HEK293 (cell line): ENCODE results near the gene PDXK.

Experiments
- CTCF ChIA-PET: fragments of 350-600 bp; formaldehyde crosslinking; extraction: SDS; loops from one replicate; lab custom pipeline; 2021; ENCODE audit warnings: antibody characterized with exemption; lab: Yijun Ruan, JAX
- POLR2A ChIA-PET: fragments of 300-600 bp; formaldehyde crosslinking; extraction: SDS; loops from one replicate; lab custom pipeline; 2020; ENCODE audit warnings: antibody characterized with exemption, inconsistent platforms; lab: Yijun Ruan, JAX
- H3K27ac ChIP-seq: fragments of 200-500 bp; sonication (Bioruptor generic); 2 replicates; pipeline ENCODE4 v1.5.1; 2014; ENCODE audit warnings: low read depth, low read length, control low read depth, inconsistent platforms; ENCODE audit errors: extremely low read depth
- H3K36me3 ChIP-seq, 2 experiments: fragments of 200-500 bp in 1 of 2; sonication (Bioruptor generic) in 1 of 2; 1 replicate in 1 of 2; 2 replicates in 1 of 2; pipeline ENCODE4 v1.5.1; 2014 to 2017; ENCODE audit warnings: inconsistent platforms in 2 of 2, low read length in 2 of 2; ENCODE audit not compliant: control insufficient read depth in 2 of 2, insufficient read depth in 1 of 2
- H3K4me1 ChIP-seq: fragments of 200-500 bp; sonication (Bioruptor generic); 2 replicates; pipeline ENCODE4 v1.5.1; 2014; ENCODE audit warnings: mild to moderate bottlenecking, low read length, inconsistent platforms; ENCODE audit not compliant: control insufficient read depth, insufficient read depth
- H3K4me3 ChIP-seq: 2 replicates; pipeline ENCODE4 v1.5.1; 2011; ENCODE audit warnings: low read depth, mild to moderate bottlenecking, control low read depth, low read length, moderate library complexity
- H3K9me3 ChIP-seq: fragments of 200-500 bp; sonication (Bioruptor generic); 2 replicates; pipeline ENCODE4 v1.5.1; 2014; ENCODE audit warnings: low read depth, low read length, inconsistent platforms; ENCODE audit not compliant: control insufficient read depth, insufficient read depth
- GFI1B ChIP-seq: fragments of 450-650 bp; formaldehyde crosslinking; IDR thresholded peaks from 2 replicates; pipeline ENCODE4 v1.5.1; 2016; ENCODE audit warnings: missing biosample characterization, missing genetic modification characterization
- GLIS2 ChIP-seq: fragments of 450-650 bp; formaldehyde crosslinking; IDR thresholded peaks from 2 replicates; pipeline ENCODE4 v1.5.1; 2016; ENCODE audit warnings: missing biosample characterization, missing genetic modification characterization
- HOXA7 ChIP-seq: sonication (generic); formaldehyde crosslinking; IDR thresholded peaks from 2 replicates; pipeline ENCODE4 v1.8.1; 2022; ENCODE audit warnings: missing genetic modification reagents, borderline replicate concordance
- KLF8 ChIP-seq: fragments of 450-650 bp; formaldehyde crosslinking; IDR thresholded peaks from 2 replicates; pipeline ENCODE4 v1.5.1; 2016; ENCODE audit warnings: missing biosample characterization, missing genetic modification characterization
- KLF9 ChIP-seq: fragments of 450-650 bp; formaldehyde crosslinking; IDR thresholded peaks from 2 replicates; pipeline ENCODE4 v1.5.1; 2016; ENCODE audit warnings: missing biosample characterization, missing genetic modification characterization, low read depth
- SCRT2 ChIP-seq: fragments of 450-650 bp; formaldehyde crosslinking; IDR thresholded peaks from 2 replicates; pipeline ENCODE4 v1.5.1; 2016; ENCODE audit warnings: missing biosample characterization, missing genetic modification characterization
- ZBTB26 ChIP-seq: fragments of 450-650 bp; formaldehyde crosslinking; optimal IDR thresholded peaks from 2 replicates; pipeline ENCODE3; 2016; ENCODE audit warnings: missing biosample characterization, mild to moderate bottlenecking, missing genetic modification characterization
- ZBTB44 ChIP-seq: fragments of 450-650 bp; IDR thresholded peaks from 2 replicates; pipeline ENCODE4 v1.5.1; 2018; ENCODE audit warnings: missing biosample characterization, mild to moderate bottlenecking, missing genetic modification characterization
- ZBTB48 ChIP-seq: fragments of 450-650 bp; formaldehyde crosslinking; IDR thresholded peaks from 2 replicates; pipeline ENCODE4 v1.5.1; 2016; ENCODE audit warnings: missing biosample characterization, missing genetic modification characterization
- ZFHX2 ChIP-seq: fragments of 450-650 bp; formaldehyde crosslinking; conservative IDR thresholded peaks from 2 replicates; pipeline ENCODE4 v1.5.1; 2016; ENCODE audit warnings: missing biosample characterization, missing genetic modification characterization
- ZNF133 ChIP-seq: fragments of 450-650 bp; formaldehyde crosslinking; IDR thresholded peaks from 2 replicates; pipeline ENCODE4 v1.5.1; 2016; ENCODE audit warnings: missing biosample characterization, missing genetic modification characterization
- ZNF155 ChIP-seq: fragments of 450-650 bp; formaldehyde crosslinking; IDR thresholded peaks from 2 replicates; pipeline ENCODE4 v1.5.1; 2016; ENCODE audit warnings: missing biosample characterization, missing genetic modification characterization
- ZNF184 ChIP-seq: fragments of 450-650 bp; IDR thresholded peaks from 2 replicates; pipeline ENCODE4 v1.5.1; 2018; ENCODE audit warnings: missing biosample characterization, mild to moderate bottlenecking, missing genetic modification characterization
- ZNF19 ChIP-seq: fragments of 450-650 bp; formaldehyde crosslinking; IDR thresholded peaks from 2 replicates; pipeline ENCODE4; 2016; ENCODE audit warnings: missing biosample characterization, missing genetic modification characterization, low read depth
- ZNF2 ChIP-seq: fragments of 450-650 bp; formaldehyde crosslinking; IDR thresholded peaks from 2 replicates; pipeline ENCODE4 v1.5.1; 2016; ENCODE audit warnings: missing biosample characterization, missing genetic modification characterization
- ZNF23 ChIP-seq: fragments of 450-650 bp; formaldehyde crosslinking; IDR thresholded peaks from 2 replicates; pipeline ENCODE4 v1.5.1; 2016; ENCODE audit warnings: missing biosample characterization, missing genetic modification characterization, borderline replicate concordance
- ZNF426 ChIP-seq: fragments of 450-650 bp; formaldehyde crosslinking; IDR thresholded peaks from 2 replicates; pipeline ENCODE4 v1.5.1; 2017; ENCODE audit warnings: missing biosample characterization, missing genetic modification characterization, mild to moderate bottlenecking, inconsistent platforms, moderate library complexity
- ZNF513 ChIP-seq: fragments of 450-650 bp; IDR thresholded peaks from 2 replicates; pipeline ENCODE4 v1.5.1; 2018; ENCODE audit warnings: missing biosample characterization, missing genetic modification characterization
- ZNF514 ChIP-seq: fragments of 450-650 bp; formaldehyde crosslinking; IDR thresholded peaks from 2 replicates; pipeline ENCODE4 v1.5.1; 2016; ENCODE audit warnings: missing biosample characterization, missing genetic modification characterization
- ZNF529 ChIP-seq: fragments of 450-650 bp; formaldehyde crosslinking; IDR thresholded peaks from 2 replicates; pipeline ENCODE4 v1.5.1; 2017; ENCODE audit warnings: missing genetic modification characterization, missing biosample characterization; ENCODE audit not compliant: insufficient replicate concordance
- ZNF530 ChIP-seq: fragments of 450-650 bp; formaldehyde crosslinking; IDR thresholded peaks from 2 replicates; pipeline ENCODE4 v1.5.1; 2016; ENCODE audit warnings: low read depth, missing biosample characterization, missing genetic modification characterization
- ZNF549 ChIP-seq: fragments of 450-650 bp; IDR thresholded peaks from 2 replicates; pipeline ENCODE4 v1.5.1; 2018; ENCODE audit warnings: missing biosample characterization, missing genetic modification characterization, mild to moderate bottlenecking, inconsistent platforms, moderate library complexity
- ZNF561 ChIP-seq: fragments of 450-650 bp; IDR thresholded peaks from 2 replicates; pipeline ENCODE4 v1.5.1; 2018; ENCODE audit warnings: missing biosample characterization, missing genetic modification characterization, borderline replicate concordance
- ZNF580 ChIP-seq: fragments of 450-650 bp; formaldehyde crosslinking; IDR thresholded peaks from 2 replicates; pipeline ENCODE4 v1.5.1; 2016; ENCODE audit warnings: missing biosample characterization, missing genetic modification characterization
- ZNF596 ChIP-seq: fragments of 450-650 bp; IDR thresholded peaks from 2 replicates; pipeline ENCODE4 v1.5.0; 2018; ENCODE audit warnings: missing biosample characterization, mild to moderate bottlenecking, missing genetic modification characterization, moderate library complexity
- ZNF658 ChIP-seq: fragments of 450-650 bp; formaldehyde crosslinking; IDR thresholded peaks from 2 replicates; pipeline ENCODE4; 2016; ENCODE audit warnings: missing biosample characterization, missing genetic modification characterization
- ZNF76 ChIP-seq: fragments of 450-650 bp; formaldehyde crosslinking; IDR thresholded peaks from 2 replicates; pipeline ENCODE4; 2016; ENCODE audit warnings: low read depth, missing biosample characterization, missing genetic modification characterization, borderline replicate concordance
- ZNF785 ChIP-seq: fragments of 450-650 bp; formaldehyde crosslinking; IDR thresholded peaks from 2 replicates; pipeline ENCODE4 v1.5.1; 2016; ENCODE audit warnings: missing biosample characterization, missing genetic modification characterization

Gene PDXK

GRCh38 chr21:43717967-43718871, 710 bp upstream of the PDXK start:
- peaks cover 0 to 8% of the 10 kb centered on the region in 2 experiments; a peak in 2 of 3 replicates for H3K36me3 ChIP-seq
- peak overlapping the region; percentile 87 for H3K4me3 ChIP-seq
- no peaks in the 10 kb centered on the region for H3K9me3 ChIP-seq
- peak overlapping the region; percentile 58; the same call in 1 of the 2 replicates for H3K27ac ChIP-seq
- peaks cover 6% of the 10 kb centered on the region for H3K4me1 ChIP-seq
- ChIA-PET CTCF (interaction anchor here (0.7 kb wide), 1 partner anchor 135 kb away, joined by 4 read pairs; no protein-coding TSS in a partner anchor), POLR2A (no interaction called here)
- TF ChIP-seq HOXA7 (CRISPR knock-in tag) (no peak), KLF8 (peak; percentile 57; the same call in 1 of the 2 replicates), ZNF514 (tag by site-specific recombination) (no peak), ZNF529 (tag by site-specific recombination) (no peak), ZBTB48 (tag by site-specific recombination) (peak; percentile 13; the same call in 1 of the 2 replicates), ZNF155 (tag by site-specific recombination) (no peak), GFI1B (tag by site-specific recombination) (no peak), ZFHX2 (tag by site-specific recombination) (peak; percentile 50), ZBTB44 (no peak), KLF9 (tag by site-specific recombination) (0 out of 2 replicates have a peak, but pooled peaks have one; percentile 9), SCRT2 (tag by site-specific recombination) (0 out of 2 replicates have a peak, but pooled peaks have one; percentile 37), ZNF658 (no peak), ZNF596 (tag by site-specific recombination) (no peak), GLIS2 (tag by site-specific recombination) (0 out of 2 replicates have a peak, but pooled peaks have one; percentile 10), ZNF426 (tag by site-specific recombination) (no peak), ZNF785 (peak; percentile 2; the same call in 1 of the 2 replicates), ZNF133 (tag by site-specific recombination) (no peak), ZNF561 (peak; percentile 50; the same call in 1 of the 2 replicates), ZNF19 (tag by site-specific recombination) (no peak)
- TF ChIP-seq, all 188 proteins: peak for 8

GRCh38 chr21:43719748-43720538, 1.0 kb downstream of the PDXK start:
- ChIA-PET CTCF (interaction anchor here (0.6 to 0.8 kb wide), 3 partner anchors 8 to 253 kb away, joined by 3 to 6 read pairs (median 3); no protein-coding TSS in a partner anchor), POLR2A (interaction anchor here (0.8 to 2.0 kb wide), 3 partner anchors 9 to 21 kb away, joined by 3 to 25 read pairs (median 5); no protein-coding TSS in a partner anchor)
- Histone ChIP-seq H3K9me3 (no peaks in the 10 kb centered on the region), H3K4me1 (peaks cover 6% of the 10 kb centered on the region), H3K27ac (peak overlapping the region; percentile 78; the same call in 1 of the 2 replicates), H3K36me3 (peaks cover 0 to 18% of the 10 kb centered on the region in 2 experiments; a peak in 2 of 3 replicates), H3K4me3 (peak overlapping the region; percentile 87)
- TF ChIP-seq ZNF184 (tag by site-specific recombination) (no peak), ZBTB26 (peak; percentile 80), ZNF2 (tag by site-specific recombination) (no peak), ZNF530 (tag by site-specific recombination) (no peak), GFI1B (tag by site-specific recombination) (no peak), ZNF513 (tag by site-specific recombination) (no peak), ZNF549 (tag by site-specific recombination) (no peak), ZNF76 (tag by site-specific recombination) (peak; percentile 14; the same call in 1 of the 2 replicates), ZNF514 (tag by site-specific recombination) (no peak), HOXA7 (CRISPR knock-in tag) (no peak), ZNF23 (tag by site-specific recombination) (no peak), KLF9 (tag by site-specific recombination) (0 out of 2 replicates have a peak, but pooled peaks have one; percentile 20), ZNF580 (no peak)
